Spinal cord (tissue), 10 donors: ENCODE results near the gene TNNT3. TPM values are rescaled to one million over a fixed set of nuclear protein-coding genes. Genes with fewer than 3 reads are reported as not detected.
A peak's percentile ranks its signal among the peaks of the same experiment; 100 is the strongest.

Experiments
- DNase-seq, 6 donors: peaks; one replicate each; pipeline versions ENCODE4 v3.0.0 to v3.0.0-alpha.2; 2013 to 2015; ENCODE audit warnings: low spot score in 6 of 6, low read depth in 4 of 6
- H3K27ac ChIP-seq: one replicate; pipeline ENCODE4 v1.5.1; 2013; ENCODE audit warnings: low read depth, low read length, control low read depth
- H3K27me3 ChIP-seq: one replicate; pipeline ENCODE4 v1.6.1; 2013; ENCODE audit warnings: low read length; ENCODE audit not compliant: control insufficient read depth, insufficient read depth
- H3K36me3 ChIP-seq: one replicate; pipeline ENCODE4 v1.6.1; 2013; ENCODE audit warnings: low read length; ENCODE audit not compliant: control insufficient read depth, insufficient read depth
- H3K4me1 ChIP-seq: one replicate; pipeline ENCODE4 v1.6.1; 2013; ENCODE audit warnings: low read length; ENCODE audit not compliant: control insufficient read depth, insufficient read depth
- H3K4me3 ChIP-seq: one replicate; pipeline ENCODE4 v1.5.1; 2013; ENCODE audit warnings: low read depth, low read length, control low read depth
- H3K9me3 ChIP-seq: one replicate; pipeline ENCODE4 v1.6.1; 2013; ENCODE audit warnings: low read length; ENCODE audit not compliant: control insufficient read depth, insufficient read depth
- WGBS: methylation state at CpG from one replicate; pipeline ENCODE4 v1.1.5; 2013; ENCODE audit warnings: missing lambda C conversion rate; ENCODE audit not compliant: insufficient coverage; 5-methylcytosine and 5-hydroxymethylcytosine counted together
- polyA plus RNA-seq, 2 donors: library from polyadenylated mRNA; unstranded; fragments of 120-200 nt; gene quantifications; one replicate each; pipeline ENCODE4 v1.2.1, GENCODE V29; 2013; ENCODE audit not compliant: insufficient read length in 2 of 2
- total RNA-seq, 2 donors: library from RNA; depleted of rRNA in 1 of 2; stranded (reverse); fragments of 120-200 nt in 1 of 2; fragments of >200 nt in 1 of 2; gene quantifications; one replicate each; pipeline versions ENCODE4 v1.2.3 to v1.2.4, GENCODE V29; 2013 to 2014
- donor health status: healthy.

Gene TNNT3
- total and polyA plus RNA-seq, 4 donors = 2.8 to 14.8 (median 8.0) TPM

DNA sequence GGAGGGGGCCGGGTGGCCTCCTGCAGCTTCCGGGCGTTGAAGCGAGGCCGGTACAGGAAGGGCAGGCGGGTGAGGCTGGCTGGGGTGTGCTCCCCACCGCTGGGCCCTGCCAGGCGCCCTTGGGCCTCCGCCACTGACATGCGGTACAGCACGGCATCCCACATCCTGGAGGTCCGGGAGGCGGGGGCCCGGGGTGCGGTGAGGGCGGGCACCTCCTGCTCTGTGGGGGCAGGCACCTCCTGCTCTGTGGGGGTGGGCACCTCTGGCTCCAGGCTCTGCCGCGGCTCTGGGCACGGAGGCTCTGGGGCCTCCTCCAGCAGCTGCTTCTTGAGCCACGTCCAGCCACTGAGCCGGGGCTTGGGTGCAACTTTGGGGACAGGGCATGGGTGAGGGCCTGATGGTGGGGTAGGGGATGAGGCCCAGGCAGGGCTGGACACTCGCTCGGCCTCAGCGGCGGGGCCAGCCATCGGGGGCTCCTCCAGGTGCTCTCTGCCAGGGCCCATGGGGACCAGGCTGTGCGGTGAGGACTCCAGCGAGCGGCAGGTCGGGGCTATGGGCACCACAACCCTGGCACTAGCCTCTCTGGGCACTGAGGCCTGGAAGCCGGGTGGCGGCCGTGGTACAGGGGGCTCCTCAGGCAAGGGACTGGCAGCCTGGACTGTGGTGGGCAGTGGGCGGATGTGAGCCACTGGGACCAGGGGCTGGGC lies 30.1 kb upstream of the TNNT3 start:
- H3K4me1 ChIP-seq = no peaks in the 10 kb centered on the region
- H3K9me3 ChIP-seq = no peaks in the 10 kb centered on the region
- no peak overlapping the region for H3K4me3 ChIP-seq
- no peaks in the 10 kb centered on the region for H3K27me3 ChIP-seq
- no peak for DNase-seq
- no peak overlapping the region for H3K27ac ChIP-seq
- WGBS = 86% methylated on average over 33 of the region's 34 CpGs
- H3K36me3 ChIP-seq = no peaks in the 10 kb centered on the region

DNA sequence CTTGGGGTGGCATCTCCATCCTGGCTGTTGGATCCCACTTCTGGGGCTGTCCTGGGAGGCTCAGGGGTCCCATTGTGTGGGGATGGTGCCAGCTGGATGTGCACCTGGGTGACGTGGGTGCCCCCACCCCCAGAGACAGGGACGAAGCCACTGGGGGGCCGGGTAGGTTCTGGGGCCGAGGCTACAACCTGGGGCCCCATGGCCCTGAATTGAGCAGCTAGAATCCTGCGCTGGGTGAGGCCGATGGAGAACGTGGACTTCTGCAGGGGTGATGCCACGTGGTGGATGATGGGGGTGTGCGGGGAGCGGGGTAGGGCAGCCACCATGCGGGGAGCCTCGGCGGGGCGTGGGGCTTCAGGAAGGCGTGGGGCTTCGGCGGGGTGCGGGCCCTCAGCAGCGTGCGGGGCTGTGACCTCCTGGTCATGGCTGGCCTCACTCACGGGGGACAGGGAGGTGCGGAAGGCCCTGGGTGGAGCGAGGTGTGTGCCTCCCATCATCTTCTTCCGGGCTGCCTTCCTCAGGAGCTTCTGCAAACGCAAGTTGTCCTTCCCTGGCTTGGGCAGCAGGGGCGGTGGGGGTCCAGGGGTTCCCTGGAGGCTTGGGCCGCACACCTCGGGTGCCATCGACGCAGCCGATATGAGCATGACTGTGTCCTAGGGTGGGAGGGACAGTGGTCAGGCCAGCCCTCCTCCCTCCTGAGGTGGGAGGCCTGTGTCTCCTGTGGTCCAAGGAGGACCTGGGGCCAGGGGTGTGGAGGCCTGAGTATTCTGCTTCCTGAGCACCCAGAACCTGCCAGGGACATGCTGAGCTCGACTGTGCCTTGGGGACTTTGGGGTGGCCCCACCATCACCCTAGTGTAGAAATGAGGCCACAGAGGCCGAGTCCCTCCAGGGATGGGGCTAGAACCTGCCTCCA lies 29.3 kb upstream of the TNNT3 start:
- Histone ChIP-seq H3K9me3 (no peaks in the 10 kb centered on the region), H3K4me3 (no peak overlapping the region), H3K27me3 (no peaks in the 10 kb centered on the region), H3K36me3 (no peaks in the 10 kb centered on the region), H3K27ac (no peak overlapping the region), H3K4me1 (no peaks in the 10 kb centered on the region)
- DNase-seq = no peak
- 92% methylated on average over 28 of the region's 33 CpGs for WGBS

DNA sequence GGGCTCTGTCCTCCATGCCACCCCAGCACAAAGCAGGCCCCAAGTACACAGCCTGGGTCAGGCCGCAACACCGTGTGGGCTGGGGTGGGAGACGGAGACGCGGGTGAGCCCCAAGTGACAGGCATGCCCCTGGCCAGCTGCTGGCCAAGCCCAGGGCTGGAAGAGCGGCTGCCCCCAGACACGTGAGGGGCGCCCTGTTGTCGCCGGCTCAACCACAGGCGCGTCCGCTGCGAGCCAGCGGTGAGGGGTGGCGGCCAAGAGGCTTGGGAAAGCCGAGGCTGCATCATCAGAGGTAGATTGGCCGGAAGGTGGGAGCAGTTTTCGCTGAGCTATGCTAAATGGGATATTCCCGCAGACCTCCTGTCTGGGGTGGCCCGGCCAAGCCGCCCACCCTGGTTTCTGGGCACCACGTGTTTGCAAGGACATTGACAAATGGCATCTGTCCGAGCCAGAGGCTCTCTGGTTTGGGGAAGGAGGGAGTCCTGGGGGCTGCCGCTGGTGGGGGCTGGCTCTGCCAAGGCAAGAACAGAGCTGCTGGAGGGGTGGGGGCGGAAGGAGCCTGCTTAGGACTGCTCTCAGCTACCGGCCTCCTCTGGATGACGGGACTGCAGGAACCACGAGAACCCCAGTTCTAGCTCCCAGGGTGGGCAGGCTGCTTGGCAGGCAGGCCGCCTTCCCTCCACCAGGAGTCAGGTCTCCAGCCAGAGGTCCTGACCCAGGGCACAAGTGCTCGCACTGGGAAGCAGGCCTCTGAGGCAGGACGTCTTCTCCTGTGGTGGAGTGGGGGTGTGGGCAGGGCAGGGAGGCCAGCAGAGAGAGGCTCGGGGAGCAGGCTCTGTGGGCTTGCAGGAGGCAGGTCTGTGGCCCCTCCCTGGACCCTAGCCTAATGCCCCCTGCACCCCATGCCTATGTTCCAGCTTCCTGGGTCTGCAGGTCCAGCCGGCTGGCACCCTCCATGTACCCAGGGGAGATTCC lies 28.4 kb upstream of the TNNT3 start:
- H3K9me3 ChIP-seq = no peaks in the 10 kb centered on the region
- no peaks in the 10 kb centered on the region for H3K27me3 ChIP-seq
- no peaks in the 10 kb centered on the region for H3K4me1 ChIP-seq
- DNase-seq = no peak
- WGBS = 69% methylated on average over 33 of the region's 34 CpGs
- H3K4me3 ChIP-seq = no peak overlapping the region
- no peak overlapping the region for H3K27ac ChIP-seq
- no peaks in the 10 kb centered on the region for H3K36me3 ChIP-seq

DNA sequence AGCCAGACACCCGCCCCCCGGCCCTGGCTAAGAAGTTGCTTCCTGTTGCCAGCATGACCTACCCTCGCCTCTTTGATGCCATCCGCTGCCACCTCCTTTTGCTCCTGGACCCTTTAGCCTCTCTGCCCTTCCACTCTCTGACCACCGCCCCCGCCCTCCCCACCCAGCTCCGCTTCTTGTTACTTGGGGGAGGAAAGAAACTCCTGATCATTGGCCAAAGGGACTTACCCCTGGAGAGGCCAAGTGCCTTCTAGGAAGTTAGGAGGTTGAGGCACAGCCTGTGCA lies 27.7 kb upstream of the TNNT3 start, which contains the start of gene PRR33:
TSS of gene PRR33 (minus strand) at position 65 of the 285 bp plus-strand sequence. CDS start 1,311 bp downstream, outside the sequence.
- no peaks in the 10 kb centered on the region for H3K4me1 ChIP-seq
- 83% methylated on average over 2 of the region's 7 CpGs for WGBS
- DNase-seq = no peak
- no peaks in the 10 kb centered on the region for H3K36me3 ChIP-seq
- H3K27me3 ChIP-seq = no peaks in the 10 kb centered on the region
- H3K27ac ChIP-seq = no peak within 1 kb of the TSS
- no peaks in the 10 kb centered on the region for H3K9me3 ChIP-seq
- H3K4me3 ChIP-seq = no peak within 1 kb of the TSS

DNA sequence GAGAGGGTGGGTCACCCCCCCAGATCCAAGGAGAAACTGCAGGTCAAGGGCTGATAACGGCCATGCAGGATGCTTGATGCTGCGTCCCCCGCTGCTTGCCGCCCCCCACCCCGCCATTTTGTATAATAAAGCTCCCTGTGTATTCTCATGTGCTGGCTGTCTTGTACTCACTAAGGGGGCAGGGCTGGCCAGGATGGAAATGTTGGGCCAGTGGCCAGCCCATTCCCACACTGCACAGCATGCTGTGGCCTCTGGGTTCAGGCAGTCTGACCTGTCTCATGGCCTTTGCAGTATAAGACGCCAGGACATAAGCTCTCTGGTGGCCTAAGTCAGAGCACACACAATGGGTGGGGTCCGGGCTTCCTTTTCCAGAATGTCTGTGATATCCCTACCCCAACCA lies 27.4 kb upstream of the TNNT3 start:
- Histone ChIP-seq H3K27me3 (no peaks in the 10 kb centered on the region), H3K9me3 (no peaks in the 10 kb centered on the region), H3K4me1 (no peaks in the 10 kb centered on the region), H3K27ac (no peak overlapping the region), H3K4me3 (no peak overlapping the region), H3K36me3 (no peaks in the 10 kb centered on the region)
- DNase-seq = no peak
- 91% methylated on average over 6 of the region's 7 CpGs for WGBS

DNA sequence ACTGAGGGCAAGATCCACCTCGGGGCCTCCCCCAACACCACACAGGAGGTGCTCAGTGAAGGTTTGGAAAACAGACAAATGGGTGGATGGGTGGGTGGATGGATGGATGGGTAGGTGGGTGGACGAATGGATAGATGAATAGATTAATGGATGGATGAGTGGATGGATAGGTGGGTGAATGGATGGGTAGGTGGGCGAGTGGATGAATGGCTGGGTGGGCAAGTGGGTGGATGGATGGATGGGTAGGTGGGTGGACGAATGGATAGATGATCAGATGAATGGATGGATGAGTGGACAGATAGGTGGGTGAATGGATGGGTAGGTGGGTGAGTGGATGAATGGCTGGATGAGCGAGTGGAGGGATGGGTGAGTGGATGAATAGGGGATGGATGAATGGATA lies 26.9 kb upstream of the TNNT3 start:
- 60% methylated on average over 4 of the region's 5 CpGs for WGBS
- no peak overlapping the region for H3K4me3 ChIP-seq
- no peak for DNase-seq
- no peaks in the 10 kb centered on the region for H3K4me1 ChIP-seq
- H3K36me3 ChIP-seq = no peaks in the 10 kb centered on the region
- H3K27me3 ChIP-seq = no peaks in the 10 kb centered on the region
- H3K27ac ChIP-seq = no peak overlapping the region
- no peaks in the 10 kb centered on the region for H3K9me3 ChIP-seq

DNA sequence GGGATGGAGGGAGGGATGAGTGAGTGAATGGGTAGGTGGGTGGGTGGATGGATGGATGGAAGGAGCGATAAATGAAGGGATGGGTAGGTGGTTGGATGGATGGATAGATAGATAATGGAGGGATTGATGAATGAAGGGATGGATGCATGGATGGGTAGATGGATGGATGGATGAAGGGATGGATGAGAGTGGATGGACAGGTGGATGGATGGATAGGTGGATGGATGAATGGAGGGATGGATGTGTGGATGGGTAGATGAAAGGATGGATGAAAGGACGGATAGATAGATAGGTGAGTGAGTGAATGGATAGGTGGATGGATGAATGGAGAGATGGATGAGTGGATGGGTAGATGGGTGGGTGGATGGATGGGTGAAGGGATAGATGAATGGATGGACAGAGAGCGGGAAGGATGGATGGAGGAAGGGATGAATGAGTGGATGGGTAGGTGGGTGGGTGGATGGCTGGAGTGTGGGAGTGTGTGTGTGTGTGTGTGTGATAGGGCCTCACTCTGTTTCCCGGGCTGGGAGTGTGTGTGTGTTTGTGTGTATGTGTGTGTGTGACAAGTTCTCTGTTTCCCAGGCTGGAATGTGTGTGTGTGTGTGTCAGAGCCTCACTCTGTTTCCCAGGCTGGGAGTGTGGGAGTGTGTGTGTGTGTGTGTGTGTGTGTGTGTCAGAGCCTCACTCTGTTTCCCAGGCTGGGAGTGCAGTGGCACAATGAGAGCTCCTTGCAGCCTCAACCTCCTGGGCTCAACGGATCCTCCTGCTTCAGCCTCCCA lies 25.7 kb upstream of the TNNT3 start:
- no peak overlapping the region for H3K4me3 ChIP-seq
- no peaks in the 10 kb centered on the region for H3K9me3 ChIP-seq
- peak overlapping the region; percentile 68 for H3K27ac ChIP-seq
- WGBS = 77% methylated on average over 4 of the region's 5 CpGs
- H3K4me1 ChIP-seq = no peaks in the 10 kb centered on the region
- no peak for DNase-seq
- H3K27me3 ChIP-seq = no peaks in the 10 kb centered on the region
- H3K36me3 ChIP-seq = no peaks in the 10 kb centered on the region

DNA sequence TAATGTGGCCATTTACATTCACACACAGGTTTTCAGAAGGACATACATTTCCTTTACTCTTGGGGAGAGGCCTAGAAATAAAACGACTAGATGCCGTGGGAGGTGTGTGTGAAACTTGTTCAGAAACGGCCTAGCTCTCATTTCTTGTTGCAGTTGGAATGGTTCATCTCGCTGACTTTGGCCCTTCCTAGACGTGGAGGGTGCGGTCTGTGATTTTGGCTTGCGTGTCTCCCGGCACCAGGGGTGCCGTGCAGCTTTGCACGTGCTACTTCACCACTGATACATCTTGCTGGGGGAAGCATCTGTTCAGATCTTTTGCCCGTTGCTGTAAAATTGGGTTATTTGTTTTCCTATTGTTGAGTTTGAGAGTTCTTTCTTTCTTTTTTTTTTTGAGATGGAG lies 24.7 kb upstream of the TNNT3 start:
- Histone ChIP-seq H3K9me3 (no peaks in the 10 kb centered on the region), H3K27me3 (no peaks in the 10 kb centered on the region), H3K4me1 (no peaks in the 10 kb centered on the region), H3K36me3 (no peaks in the 10 kb centered on the region), H3K27ac (peak overlapping the region; percentile 68), H3K4me3 (no peak overlapping the region)
- DNase-seq = peak in 1 of 6 donors; percentile 57
- 90% methylated on average over 8 of the region's 11 CpGs for WGBS

DNA sequence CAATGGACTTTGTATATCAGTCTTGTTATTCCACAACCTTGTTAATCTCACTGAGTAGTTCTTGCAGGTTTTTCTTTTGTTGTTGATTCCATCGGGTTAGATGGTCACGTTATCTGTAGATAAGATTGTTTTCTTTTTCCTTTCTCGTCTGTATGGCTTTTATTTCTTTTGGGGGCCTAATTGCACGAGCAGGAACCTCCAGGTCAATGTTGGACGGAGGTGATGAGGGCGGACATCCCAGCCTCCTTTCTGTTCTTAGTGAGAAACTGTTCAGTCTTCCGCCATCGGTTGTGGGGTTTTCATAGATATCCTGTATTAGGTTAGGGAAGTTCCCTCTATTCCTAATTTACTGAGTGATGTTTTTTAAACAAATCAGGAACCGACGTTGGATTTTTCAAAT lies 23.0 kb upstream of the TNNT3 start:
- no peak overlapping the region for H3K27ac ChIP-seq
- DNase-seq = no peak
- no peaks in the 10 kb centered on the region for H3K27me3 ChIP-seq
- no peak overlapping the region for H3K4me3 ChIP-seq
- H3K9me3 ChIP-seq = no peaks in the 10 kb centered on the region
- no peaks in the 10 kb centered on the region for H3K36me3 ChIP-seq
- H3K4me1 ChIP-seq = no peaks in the 10 kb centered on the region
- WGBS = no CpG with 5 or more reads among the region's 10 CpGs
